ENCODE data around the gene FADS3. TPM values are rescaled to one million over a fixed set of nuclear protein-coding genes. Genes with fewer than 3 reads are reported as not detected.

Gene FADS3
- polyA plus RNA-seq, 4 donors: 5.3 to 17.9 (median 6.0) TPM

GRCh38 chr11:61848631-61849030, 42.7 kb downstream of the FADS3 start:
- Histone ChIP-seq H3K4me3 (ENCODE audit: low read depth in 1 of 3, low read length in 3 of 3) (no peak overlapping the region), H3K9me3 (ENCODE audit: control insufficient read depth in 2 of 2, insufficient read depth in 1 of 2, low read depth in 1 of 2, low read length in 1 of 2) (no peaks in the 10 kb centered on the region), H3K27me3 (ENCODE audit: control insufficient read depth in 3 of 3, insufficient read depth in 3 of 3, low read length in 3 of 3) (no peaks in the 10 kb centered on the region), H3K27ac (ENCODE audit: low read depth in 1 of 3, low read length in 2 of 3) (no peak overlapping the region), H3K36me3 (ENCODE audit: control insufficient read depth in 3 of 3, insufficient read depth in 2 of 3, low read depth in 1 of 3, low read length in 3 of 3) (peaks cover 0 to 23% (median 9%) of the 10 kb centered on the region in 3 donors), H3K4me1 (ENCODE audit: control insufficient read depth in 3 of 3, insufficient read depth in 2 of 3, low read depth in 1 of 3, low read length in 2 of 3) (peaks cover 0 to 8% (median 1%) of the 10 kb centered on the region in 3 donors)
- FAIRE-seq (no peak), DNase-seq (no peak)
- 93 to 95% (median 94%) methylated on average over 9 of the region's 9 CpGs for WGBS, 3 donors

GRCh38 chr11:61847914-61848581, 43.3 kb downstream of the FADS3 start:
- Histone ChIP-seq H3K27ac (ENCODE audit: low read depth in 1 of 3, low read length in 2 of 3) (no peak overlapping the region), H3K4me3 (ENCODE audit: low read depth in 1 of 3, low read length in 3 of 3) (no peak overlapping the region), H3K27me3 (ENCODE audit: control insufficient read depth in 3 of 3, insufficient read depth in 3 of 3, low read length in 3 of 3) (no peaks in the 10 kb centered on the region), H3K4me1 (ENCODE audit: control insufficient read depth in 3 of 3, insufficient read depth in 2 of 3, low read depth in 1 of 3, low read length in 2 of 3) (peaks cover 0 to 8% (median 1%) of the 10 kb centered on the region in 3 donors), H3K9me3 (ENCODE audit: control insufficient read depth in 2 of 2, insufficient read depth in 1 of 2, low read depth in 1 of 2, low read length in 1 of 2) (no peaks in the 10 kb centered on the region), H3K36me3 (ENCODE audit: control insufficient read depth in 3 of 3, insufficient read depth in 2 of 3, low read depth in 1 of 3, low read length in 3 of 3) (peaks cover 0 to 19% (median 9%) of the 10 kb centered on the region in 3 donors)
- FAIRE-seq (no peak), DNase-seq (no peak)
- 92 to 95% (median 94%) methylated on average over 18 of the region's 18 CpGs for WGBS, 3 donors

- WGBS, 3 donors: 86 to 87% (median 86%) methylated on average over 10 of the region's 10 CpGs
- Histone ChIP-seq H3K36me3 (ENCODE audit: control insufficient read depth in 3 of 3, insufficient read depth in 2 of 3, low read depth in 1 of 3, low read length in 3 of 3) (peaks cover 0 to 21% (median 7%) of the 10 kb centered on the region in 3 donors), H3K4me3 (ENCODE audit: low read depth in 1 of 3, low read length in 3 of 3) (no peak overlapping the region), H3K27me3 (ENCODE audit: control insufficient read depth in 3 of 3, insufficient read depth in 3 of 3, low read length in 3 of 3) (no peaks in the 10 kb centered on the region), H3K27ac (ENCODE audit: low read depth in 1 of 3, low read length in 2 of 3) (no peak overlapping the region), H3K9me3 (ENCODE audit: control insufficient read depth in 2 of 2, insufficient read depth in 1 of 2, low read depth in 1 of 2, low read length in 1 of 2) (no peaks in the 10 kb centered on the region), H3K4me1 (ENCODE audit: control insufficient read depth in 3 of 3, insufficient read depth in 2 of 3, low read depth in 1 of 3, low read length in 2 of 3) (peaks cover 0 to 8% (median 1%) of the 10 kb centered on the region in 3 donors)
- FAIRE-seq: no peak
- no peak for DNase-seq
Observed at GRCh38 chr11:61846362-61847020, 44.9 kb downstream of the FADS3 start.

- FAIRE-seq: no peak
- no peaks in the 10 kb centered on the region for H3K9me3 ChIP-seq (ENCODE audit: control insufficient read depth in 2 of 2, insufficient read depth in 1 of 2, low read depth in 1 of 2, low read length in 1 of 2)
- WGBS, 3 donors: 77 to 92% (median 87%) methylated on average over 16 of the region's 16 CpGs
- peaks cover 0 to 25% (median 7%) of the 10 kb centered on the region in 3 donors for H3K36me3 ChIP-seq (ENCODE audit: control insufficient read depth in 3 of 3, insufficient read depth in 2 of 3, low read depth in 1 of 3, low read length in 3 of 3)
- DNase-seq: no peak
- no peaks in the 10 kb centered on the region for H3K4me1 ChIP-seq (ENCODE audit: control insufficient read depth in 3 of 3, insufficient read depth in 2 of 3, low read depth in 1 of 3, low read length in 2 of 3)
- peak overlapping the region in 1 of 3 donors; percentile 46 for H3K27ac ChIP-seq (ENCODE audit: low read depth in 1 of 3, low read length in 2 of 3)
- no peaks in the 10 kb centered on the region for H3K27me3 ChIP-seq (ENCODE audit: control insufficient read depth in 3 of 3, insufficient read depth in 3 of 3, low read length in 3 of 3)
- no peak overlapping the region for H3K4me3 ChIP-seq (ENCODE audit: low read depth in 1 of 3, low read length in 3 of 3)
Observed at GRCh38 chr11:61844909-61845565, 46.3 kb downstream of the FADS3 start.

GRCh38 chr11:61842528-61842820, 48.9 kb downstream of the FADS3 start:
- Histone ChIP-seq H3K27ac (ENCODE audit: low read depth in 1 of 3, low read length in 2 of 3) (no peak overlapping the region), H3K4me3 (ENCODE audit: low read depth in 1 of 3, low read length in 3 of 3) (no peak overlapping the region), H3K36me3 (ENCODE audit: control insufficient read depth in 3 of 3, insufficient read depth in 2 of 3, low read depth in 1 of 3, low read length in 3 of 3) (peaks cover 0 to 17% (median 2%) of the 10 kb centered on the region in 3 donors), H3K4me1 (ENCODE audit: control insufficient read depth in 3 of 3, insufficient read depth in 2 of 3, low read depth in 1 of 3, low read length in 2 of 3) (no peaks in the 10 kb centered on the region), H3K27me3 (ENCODE audit: control insufficient read depth in 3 of 3, insufficient read depth in 3 of 3, low read length in 3 of 3) (no peaks in the 10 kb centered on the region), H3K9me3 (ENCODE audit: control insufficient read depth in 2 of 2, insufficient read depth in 1 of 2, low read depth in 1 of 2, low read length in 1 of 2) (no peaks in the 10 kb centered on the region)
- no peak for DNase-seq
- FAIRE-seq: no peak
- WGBS, 3 donors: 94 to 95% (median 94%) methylated on average over 7 of the region's 7 CpGs

- H3K27ac ChIP-seq (ENCODE audit: low read depth in 1 of 3, low read length in 2 of 3): no peak overlapping the region
- FAIRE-seq (no peak), DNase-seq (no peak)
- no peaks in the 10 kb centered on the region for H3K4me1 ChIP-seq (ENCODE audit: control insufficient read depth in 3 of 3, insufficient read depth in 2 of 3, low read depth in 1 of 3, low read length in 2 of 3)
- no peaks in the 10 kb centered on the region for H3K9me3 ChIP-seq (ENCODE audit: control insufficient read depth in 2 of 2, insufficient read depth in 1 of 2, low read depth in 1 of 2, low read length in 1 of 2)
- no peaks in the 10 kb centered on the region for H3K27me3 ChIP-seq (ENCODE audit: control insufficient read depth in 3 of 3, insufficient read depth in 3 of 3, low read length in 3 of 3)
- peaks cover 0 to 17% (median 2%) of the 10 kb centered on the region in 3 donors for H3K36me3 ChIP-seq (ENCODE audit: control insufficient read depth in 3 of 3, insufficient read depth in 2 of 3, low read depth in 1 of 3, low read length in 3 of 3)
- WGBS, 3 donors: 73 to 79% (median 76%) methylated on average over 12 of the region's 12 CpGs
- no peak overlapping the region for H3K4me3 ChIP-seq (ENCODE audit: low read depth in 1 of 3, low read length in 3 of 3)
Observed at GRCh38 chr11:61841636-61842527, 49.5 kb downstream of the FADS3 start.

GRCh38 chr11:61840371-61840770, 51.0 kb downstream of the FADS3 start:
- no peak for DNase-seq
- no peaks in the 10 kb centered on the region for H3K9me3 ChIP-seq (ENCODE audit: control insufficient read depth in 2 of 2, insufficient read depth in 1 of 2, low read depth in 1 of 2, low read length in 1 of 2)
- no peaks in the 10 kb centered on the region for H3K4me1 ChIP-seq (ENCODE audit: control insufficient read depth in 3 of 3, insufficient read depth in 2 of 3, low read depth in 1 of 3, low read length in 2 of 3)
- FAIRE-seq: no peak
- no peak overlapping the region for H3K27ac ChIP-seq (ENCODE audit: low read depth in 1 of 3, low read length in 2 of 3)
- H3K36me3 ChIP-seq (ENCODE audit: control insufficient read depth in 3 of 3, insufficient read depth in 2 of 3, low read depth in 1 of 3, low read length in 3 of 3): peaks cover 0 to 17% (median 2%) of the 10 kb centered on the region in 3 donors
- H3K4me3 ChIP-seq (ENCODE audit: low read depth in 1 of 3, low read length in 3 of 3): no peak overlapping the region
- H3K27me3 ChIP-seq (ENCODE audit: control insufficient read depth in 3 of 3, insufficient read depth in 3 of 3, low read length in 3 of 3): no peaks in the 10 kb centered on the region
- WGBS, 3 donors: 87 to 94% (median 92%) methylated on average over 7 of the region's 7 CpGs

- DNase-seq: no peak
- peaks cover 0 to 4% (median 0%) of the 10 kb centered on the region in 3 donors for H3K4me1 ChIP-seq (ENCODE audit: control insufficient read depth in 3 of 3, insufficient read depth in 2 of 3, low read depth in 1 of 3, low read length in 2 of 3)
- H3K9me3 ChIP-seq (ENCODE audit: control insufficient read depth in 2 of 2, insufficient read depth in 1 of 2, low read depth in 1 of 2, low read length in 1 of 2): no peaks in the 10 kb centered on the region
- WGBS, 3 donors: 93 to 97% (median 96%) methylated on average over 2 of the region's 2 CpGs
- H3K27ac ChIP-seq (ENCODE audit: low read depth in 1 of 3, low read length in 2 of 3): no peak overlapping the region
- FAIRE-seq: no peak
- no peaks in the 10 kb centered on the region for H3K27me3 ChIP-seq (ENCODE audit: control insufficient read depth in 3 of 3, insufficient read depth in 3 of 3, low read length in 3 of 3)
- no peak overlapping the region for H3K4me3 ChIP-seq (ENCODE audit: low read depth in 1 of 3, low read length in 3 of 3)
- H3K36me3 ChIP-seq (ENCODE audit: control insufficient read depth in 3 of 3, insufficient read depth in 2 of 3, low read depth in 1 of 3, low read length in 3 of 3): peaks cover 0 to 17% (median 2%) of the 10 kb centered on the region in 3 donors
Observed at GRCh38 chr11:61839742-61840141, 51.6 kb downstream of the FADS3 start.
